Skeletal muscle satellite cell (primary cell): ENCODE measurements around the gene SLC9C2.
A peak's percentile ranks its signal among the peaks of the same experiment; 100 is the strongest.
"Not testable (repeated sequence)": the region's sequence is repeated elsewhere in the genome, so short reads cannot be mapped to it uniquely, and the experiment has no call there.

Experiments
- H3K27me3 ChIP-seq: 2 replicates; pipeline ENCODE4 v1.7.0; 2013; ENCODE audit warnings: low read length; ENCODE audit not compliant: control insufficient read depth, insufficient read depth
- H3K36me3 ChIP-seq: 2 replicates; pipeline ENCODE4 v1.7.0; 2013; ENCODE audit warnings: mild to moderate bottlenecking, control low read depth, low read length; ENCODE audit not compliant: insufficient read depth
- H3K4me1 ChIP-seq: 2 replicates; pipeline ENCODE4 v1.7.0; 2013; ENCODE audit warnings: low read length; ENCODE audit not compliant: control insufficient read depth, insufficient read depth
- H3K4me2 ChIP-seq: 2 replicates; pipeline ENCODE4 v1.7.0; 2013; ENCODE audit warnings: mild to moderate bottlenecking, low read length
- H3K4me3 ChIP-seq: 2 replicates; pipeline ENCODE4 v1.7.0; 2013; ENCODE audit warnings: low read length
- H3K9ac ChIP-seq: 2 replicates; pipeline ENCODE4 v1.7.0; 2013; ENCODE audit warnings: mild to moderate bottlenecking, low read depth, low read length, moderate library complexity
- H3K9me3 ChIP-seq: replicated peaks from 2 replicates; pipeline ENCODE4 v1.7.0; 2013; ENCODE audit warnings: mild to moderate bottlenecking, control low read depth, low read length

SLC9C2 gene

DNA sequence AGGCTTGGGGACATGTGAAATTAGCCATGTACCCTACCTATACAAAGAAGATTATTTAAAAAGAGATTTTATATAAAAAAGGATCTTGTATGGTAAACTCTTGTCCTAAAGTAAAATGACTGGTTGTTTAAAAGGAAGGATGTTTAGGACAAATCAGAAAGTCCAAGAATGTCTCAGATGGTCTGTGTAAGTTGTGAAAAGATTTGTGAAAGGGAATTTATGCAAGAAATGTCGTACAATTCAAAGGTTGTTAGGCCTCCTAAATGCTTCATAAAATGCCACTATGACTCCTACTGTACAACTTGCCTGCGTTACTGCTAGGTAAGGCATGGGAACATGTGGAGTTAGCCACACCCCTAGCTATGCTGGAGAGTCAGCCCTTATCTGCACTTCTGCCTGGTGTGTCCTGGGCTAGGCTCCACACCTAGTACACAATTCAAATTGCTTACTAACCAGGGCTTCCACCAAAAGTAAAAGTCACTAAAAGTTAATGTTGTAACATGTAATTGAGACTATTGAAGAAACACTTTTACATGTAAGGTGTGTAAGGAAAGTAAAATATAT is 106.0 kb downstream of the SLC9C2 start:
- no peak overlapping the region for H3K4me3 ChIP-seq
- no peaks in the 10 kb centered on the region for H3K27me3 ChIP-seq
- H3K4me2 ChIP-seq: no peak overlapping the region

DNA sequence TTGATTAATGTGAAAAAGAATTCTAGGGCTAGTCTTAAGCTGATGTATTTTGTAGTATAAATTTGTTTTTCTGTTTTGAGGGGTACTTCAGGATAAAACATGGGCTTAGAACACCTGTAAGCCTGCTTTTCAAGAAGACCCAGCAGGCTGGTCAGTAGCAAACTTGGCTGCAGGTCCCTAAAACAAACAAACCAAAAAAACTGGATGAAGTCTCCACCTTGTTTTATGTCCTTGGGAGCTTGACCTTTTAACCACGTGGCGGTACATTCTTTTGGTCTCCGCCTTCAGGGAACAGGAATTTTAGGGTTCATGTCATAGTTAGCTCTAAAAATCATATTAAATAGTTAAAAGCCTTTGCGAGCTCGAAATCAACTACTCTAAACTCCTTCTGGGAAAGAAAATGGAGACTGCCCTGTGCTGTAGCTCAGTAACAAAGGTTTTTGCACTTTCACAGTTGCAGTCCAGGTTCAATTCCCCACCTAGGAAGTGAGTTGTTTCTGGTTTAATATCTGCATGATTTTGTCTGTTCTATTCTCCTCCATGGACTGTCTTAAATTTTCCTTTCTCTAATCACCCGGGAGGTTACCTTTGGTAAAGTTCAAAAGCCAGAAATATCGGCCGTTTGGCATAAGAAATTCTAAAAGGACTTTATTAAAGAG is 107.1 kb downstream of the SLC9C2 start:
- Histone ChIP-seq H3K4me1 (no peaks in the 10 kb centered on the region), H3K9ac (no peak overlapping the region), H3K36me3 (peaks cover under 1% of the 10 kb centered on the region), H3K4me2 (no peak overlapping the region), H3K27me3 (no peaks in the 10 kb centered on the region), H3K4me3 (no peak overlapping the region), H3K9me3 (no peaks in the 10 kb centered on the region)

More for the DNA sequence above, 106.0 kb downstream of the SLC9C2 start:
- no peaks in the 10 kb centered on the region for H3K36me3 ChIP-seq
- no peak overlapping the region for H3K9ac ChIP-seq
- no peaks in the 10 kb centered on the region for H3K9me3 ChIP-seq
- no peaks in the 10 kb centered on the region for H3K4me1 ChIP-seq

DNA sequence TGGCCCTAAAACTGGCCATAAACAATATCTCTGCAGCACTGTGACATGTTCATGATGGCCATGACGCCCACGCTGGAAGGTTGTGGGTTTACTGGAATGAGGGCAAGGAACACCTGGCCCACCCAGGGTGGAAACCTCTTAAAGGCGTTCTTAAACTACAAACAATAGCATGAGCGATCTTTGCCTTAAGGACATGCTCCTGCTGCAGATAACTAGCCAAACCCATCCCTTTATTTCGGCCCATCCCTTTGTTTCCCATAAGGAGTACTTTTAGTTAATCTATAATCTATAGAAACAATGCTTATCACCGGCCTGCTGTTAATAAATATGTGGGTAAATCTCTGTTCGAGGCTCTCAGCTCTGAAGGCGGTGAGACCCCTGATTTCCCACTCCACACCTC is 109.7 kb downstream of the SLC9C2 start:
- not testable (repeated sequence) for H3K9me3 ChIP-seq, H3K9ac ChIP-seq, H3K4me1 ChIP-seq, H3K4me2 ChIP-seq, H3K27me3 ChIP-seq, H3K4me3 ChIP-seq
- H3K36me3 ChIP-seq: peaks cover 17% of the 10 kb centered on the region

- Histone ChIP-seq H3K4me1 (no peaks in the 10 kb centered on the region), H3K9me3 (no peaks in the 10 kb centered on the region), H3K4me2 (no peak overlapping the region), H3K4me3 (no peak overlapping the region), H3K36me3 (peaks cover 33% of the 10 kb centered on the region), H3K27me3 (no peaks in the 10 kb centered on the region), H3K9ac (no peak overlapping the region)
These were observed 111.4 kb downstream of the SLC9C2 start for GRCh38 chr1:173491508-173491907.

GRCh38 chr1:173489929-173490328 is 112.9 kb downstream of the SLC9C2 start:
- Histone ChIP-seq H3K4me1 (no peaks in the 10 kb centered on the region), H3K9me3 (no peaks in the 10 kb centered on the region), H3K4me3 (no peak overlapping the region), H3K9ac (no peak overlapping the region), H3K4me2 (no peak overlapping the region), H3K27me3 (no peaks in the 10 kb centered on the region), H3K36me3 (peaks cover 49% of the 10 kb centered on the region)

DNA sequence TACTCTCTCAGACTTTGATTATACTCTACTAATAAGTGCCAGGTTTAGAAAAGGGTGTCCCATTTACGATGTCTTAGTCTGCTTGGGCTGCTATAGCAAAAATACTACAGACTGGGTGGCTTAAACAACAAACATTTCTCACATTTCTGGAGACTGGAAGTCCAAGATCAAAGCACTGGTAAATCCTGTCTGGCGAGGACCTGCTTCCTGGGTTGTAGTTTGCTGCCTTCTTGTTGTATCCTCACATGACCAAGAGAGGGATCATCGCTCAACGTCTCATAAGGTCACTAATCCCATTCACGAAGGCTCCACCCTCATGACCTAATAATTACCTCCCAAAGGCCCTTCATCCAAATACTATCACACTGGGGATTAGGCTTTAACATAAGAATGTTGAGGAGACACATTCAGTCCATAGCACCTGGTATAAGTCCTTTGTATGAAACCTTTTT is 113.7 kb downstream of the SLC9C2 start:
- H3K4me2 ChIP-seq: no peak overlapping the region
- H3K9me3 ChIP-seq: no peaks in the 10 kb centered on the region
- no peak overlapping the region for H3K4me3 ChIP-seq
- no peak overlapping the region for H3K9ac ChIP-seq
- no peaks in the 10 kb centered on the region for H3K27me3 ChIP-seq
- peaks cover 56% of the 10 kb centered on the region for H3K36me3 ChIP-seq
- H3K4me1 ChIP-seq: no peaks in the 10 kb centered on the region

- Histone ChIP-seq H3K4me3 (no peak overlapping the region), H3K9ac (no peak overlapping the region), H3K27me3 (no peaks in the 10 kb centered on the region), H3K9me3 (no peaks in the 10 kb centered on the region), H3K4me1 (no peaks in the 10 kb centered on the region), H3K36me3 (peaks cover 65% of the 10 kb centered on the region), H3K4me2 (no peak overlapping the region)
These were observed 114.9 kb downstream of the SLC9C2 start for GRCh38 chr1:173488001-173488400.

GRCh38 chr1:173485401-173485800 is 117.5 kb downstream of the SLC9C2 start:
- Histone ChIP-seq H3K4me3 (no peak overlapping the region), H3K4me1 (no peaks in the 10 kb centered on the region), H3K9me3 (no peaks in the 10 kb centered on the region), H3K27me3 (no peaks in the 10 kb centered on the region), H3K4me2 (no peak overlapping the region), H3K9ac (no peak overlapping the region), H3K36me3 (peaks cover 87% of the 10 kb centered on the region)

GRCh38 chr1:173484276-173484675 is 118.6 kb downstream of the SLC9C2 start:
- Histone ChIP-seq H3K4me1 (peaks cover 9% of the 10 kb centered on the region), H3K4me3 (no peak overlapping the region), H3K9me3 (no peaks in the 10 kb centered on the region), H3K4me2 (no peak overlapping the region), H3K36me3 (peaks cover 93% of the 10 kb centered on the region), H3K9ac (no peak overlapping the region), H3K27me3 (no peaks in the 10 kb centered on the region)

- H3K4me1 ChIP-seq: peaks cover 21% of the 10 kb centered on the region
- H3K9ac ChIP-seq: no peak overlapping the region
- H3K36me3 ChIP-seq: peaks cover 77% of the 10 kb centered on the region
- H3K4me2 ChIP-seq: no peak overlapping the region
- H3K4me3 ChIP-seq: no peak overlapping the region
- no peaks in the 10 kb centered on the region for H3K27me3 ChIP-seq
- H3K9me3 ChIP-seq: no peaks in the 10 kb centered on the region
These were observed 120.2 kb downstream of the SLC9C2 start for GRCh38 chr1:173482683-173483082.

DNA sequence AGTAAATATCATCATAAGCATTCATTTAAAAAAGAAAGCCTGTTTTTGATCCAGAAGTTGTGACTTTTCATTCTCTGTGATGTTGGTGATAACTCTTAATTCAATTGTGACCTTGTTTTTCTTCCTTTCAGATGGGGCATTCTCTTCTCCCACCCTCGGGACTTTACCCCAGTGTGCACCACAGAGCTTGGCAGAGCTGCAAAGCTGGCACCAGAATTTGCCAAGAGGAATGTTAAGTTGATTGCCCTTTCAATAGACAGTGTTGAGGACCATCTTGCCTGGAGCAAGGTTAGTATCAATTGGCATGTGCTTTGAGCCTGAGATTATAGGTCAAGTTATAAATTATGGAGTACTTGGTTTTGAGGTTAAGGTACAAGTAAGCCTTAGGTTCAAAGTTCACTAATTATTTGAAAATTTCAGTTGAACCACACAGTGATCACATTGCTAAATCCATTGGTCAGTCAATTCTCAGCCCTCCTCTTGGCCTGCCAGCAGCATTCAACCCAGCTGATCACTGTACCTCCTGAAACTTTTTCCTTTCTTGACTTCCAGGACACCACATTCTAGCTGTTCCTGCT is 121.6 kb downstream of the SLC9C2 start:
- Histone ChIP-seq H3K4me3 (no peak overlapping the region), H3K4me2 (no peak overlapping the region), H3K27me3 (no peaks in the 10 kb centered on the region), H3K9me3 (no peaks in the 10 kb centered on the region), H3K4me1 (peaks cover 22% of the 10 kb centered on the region), H3K9ac (no peak overlapping the region), H3K36me3 (peaks cover 63% of the 10 kb centered on the region)

DNA sequence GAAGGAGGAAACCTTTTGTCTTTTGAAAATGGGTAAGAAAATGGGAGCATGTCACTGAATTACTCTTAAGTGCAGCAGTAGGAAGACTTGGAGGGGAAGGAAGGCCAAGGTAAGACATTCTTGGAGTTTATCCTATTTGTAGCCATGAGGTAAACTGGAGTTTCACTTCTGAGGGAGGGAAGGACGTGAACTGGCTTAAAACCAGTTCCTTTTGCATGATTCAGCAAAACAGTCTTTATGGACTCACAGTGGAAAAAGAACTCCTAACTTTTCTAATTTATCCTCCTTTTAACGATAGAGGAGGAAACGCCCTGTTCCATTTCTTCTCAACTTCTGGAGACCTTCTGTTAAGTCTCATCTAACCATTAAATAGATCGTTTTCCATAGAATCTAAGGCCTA is 123.2 kb downstream of the SLC9C2 start:
- Histone ChIP-seq H3K36me3 (peaks cover 46% of the 10 kb centered on the region), H3K4me1 (peaks cover 38% of the 10 kb centered on the region), H3K9ac (peak overlapping the region; percentile 92), H3K27me3 (no peaks in the 10 kb centered on the region), H3K9me3 (no peaks in the 10 kb centered on the region), H3K4me3 (peak overlapping the region; percentile 86), H3K4me2 (peak overlapping the region; percentile 95)
